ENCODE measurements around the gene ANKRD1.

Gene ANKRD1

GRCh38 chr10:90935581-90936275 lies 14.8 kb upstream of the ANKRD1 start:
- DNase-seq: no peak

- no peak for DNase-seq
Measured at GRCh38 chr10:90930971-90931871, 10.3 kb upstream of the ANKRD1 start.

- no peak for DNase-seq
Measured at GRCh38 chr10:90930070-90930837, 9.4 kb upstream of the ANKRD1 start.

GRCh38 chr10:90929179-90929578 lies 8.3 kb upstream of the ANKRD1 start:
- no peak for DNase-seq

GRCh38 chr10:90927293-90927692 lies 6.4 kb upstream of the ANKRD1 start:
- no peak for DNase-seq

GRCh38 chr10:90925079-90926029 lies 4.5 kb upstream of the ANKRD1 start:
- DNase-seq: no peak

GRCh38 chr10:90924552-90924951 lies 3.7 kb upstream of the ANKRD1 start:
- DNase-seq: no peak

- DNase-seq: no peak
Measured at GRCh38 chr10:90923111-90923731, 2.3 kb upstream of the ANKRD1 start.

GRCh38 chr10:90921906-90922305 lies 1.0 kb upstream of the ANKRD1 start:
- DNase-seq: no peak

GRCh38 chr10:90919683-90920574 lies 958 bp downstream of the ANKRD1 start:
- DNase-seq: no peak

GRCh38 chr10:90917968-90918318 lies 2.9 kb downstream of the ANKRD1 start:
- no peak for DNase-seq

GRCh38 chr10:90917238-90917967 lies 3.5 kb downstream of the ANKRD1 start:
- no peak for DNase-seq

- DNase-seq: no peak
Measured at GRCh38 chr10:90916392-90917237, 4.3 kb downstream of the ANKRD1 start.

- DNase-seq: no peak
Measured at GRCh38 chr10:90915766-90916075, 5.2 kb downstream of the ANKRD1 start.

- no peak for DNase-seq
Measured at GRCh38 chr10:90914992-90915765, 5.7 kb downstream of the ANKRD1 start.

GRCh38 chr10:90913774-90914420 lies 7.0 kb downstream of the ANKRD1 start:
- DNase-seq: no peak

GRCh38 chr10:90912854-90913479 lies 7.9 kb downstream of the ANKRD1 start:
- no peak for DNase-seq

Data from NCI-H526 treated with DMSO at 0.1 percent for 48 hours (cell line).